Heart left ventricle (tissue), 13 donors: ENCODE results near the gene FAF1.

Experiments
- POLR2A ChIP-seq, 2 donors: fragments of 450-650 bp; IDR thresholded peaks; one replicate each; pipeline ENCODE4 v1.6.1; 2017; ENCODE audit warnings: antibody characterized with exemption in 2 of 2, mild to moderate bottlenecking in 2 of 2, moderate library complexity in 2 of 2
- TF ChIP-seq, protein P1 (sequence below), 12 donors: fragments of 200-600 bp; sonication (generic) in 4 of 12; IDR thresholded peaks; one replicate each; pipeline versions ENCODE4 v1.5.0 to v1.8.0; 2018 to 2022; ENCODE audit warnings: antibody characterized with exemption in 12 of 12, mild to moderate bottlenecking in 5 of 12
- donor health status: ischemic (EF 13 %, LVEDD 7.1; RV severe dilation, severe dysfunction).
- donor health status: DM: no; HTN: yes; CAD: no.
- donor health status: DM: no; HTN: no; CAD: no.
- donor health status: ischemic (EF 25% LVEDD 6.9; RV normal size, moderate dysfunction).
- donor health status: ischemic (EF 25% LVEDD 5.7; RV mildly dilated, moderate dysfunction).
- donor health status: ischemic (EF 35%, LVEDD 5.7; RV mildly dilated, moderate dysfunction).
- donor health status: nonischemic (EF 11% LVEDD 7.7; RV severe dilation, severe dysfunction).
- donor health status: DM: yes; HTN: yes; CAD: no.
- donor health status: PGD.
- donor health status: ischemic (EF 29% LVEDD 5.4; RV normal size, mild dysfunction).
- donor health status: nonischemic (EF 23%, LVEDD 6.1; RV moderate dilation, normal function).

DNA sequence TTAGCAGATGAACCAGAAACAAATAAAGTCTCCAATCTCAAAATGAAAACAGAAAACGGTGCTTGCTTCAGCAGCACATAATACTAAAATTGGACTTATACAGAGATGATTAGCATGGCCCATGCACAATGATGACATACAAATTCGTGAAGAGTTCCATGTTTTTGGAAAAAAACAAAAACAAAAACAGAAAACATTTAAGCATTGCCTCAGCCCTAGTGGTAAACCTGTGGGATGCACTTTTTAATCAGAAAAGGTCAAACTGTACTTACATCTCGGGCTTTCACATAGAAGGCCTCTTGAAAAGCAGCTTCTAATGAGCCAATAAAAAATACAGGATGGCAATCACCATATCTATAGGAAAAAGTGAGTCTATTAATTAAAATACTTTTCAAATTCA lies 377.7 kb downstream of the FAF1 start:
- TF ChIP-seq, protein P1, sequence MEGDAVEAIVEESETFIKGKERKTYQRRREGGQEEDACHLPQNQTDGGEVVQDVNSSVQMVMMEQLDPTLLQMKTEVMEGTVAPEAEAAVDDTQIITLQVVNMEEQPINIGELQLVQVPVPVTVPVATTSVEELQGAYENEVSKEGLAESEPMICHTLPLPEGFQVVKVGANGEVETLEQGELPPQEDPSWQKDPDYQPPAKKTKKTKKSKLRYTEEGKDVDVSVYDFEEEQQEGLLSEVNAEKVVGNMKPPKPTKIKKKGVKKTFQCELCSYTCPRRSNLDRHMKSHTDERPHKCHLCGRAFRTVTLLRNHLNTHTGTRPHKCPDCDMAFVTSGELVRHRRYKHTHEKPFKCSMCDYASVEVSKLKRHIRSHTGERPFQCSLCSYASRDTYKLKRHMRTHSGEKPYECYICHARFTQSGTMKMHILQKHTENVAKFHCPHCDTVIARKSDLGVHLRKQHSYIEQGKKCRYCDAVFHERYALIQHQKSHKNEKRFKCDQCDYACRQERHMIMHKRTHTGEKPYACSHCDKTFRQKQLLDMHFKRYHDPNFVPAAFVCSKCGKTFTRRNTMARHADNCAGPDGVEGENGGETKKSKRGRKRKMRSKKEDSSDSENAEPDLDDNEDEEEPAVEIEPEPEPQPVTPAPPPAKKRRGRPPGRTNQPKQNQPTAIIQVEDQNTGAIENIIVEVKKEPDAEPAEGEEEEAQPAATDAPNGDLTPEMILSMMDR (IDR thresholded peaks at IDR 0.05): no peak
- no peak for TF ChIP-seq POLR2A (IDR thresholded peaks at IDR 0.05)
